Measurements from ENCODE around the gene TMEM143. TPM values are rescaled to one million over a fixed set of nuclear protein-coding genes. Genes with fewer than 3 reads are reported as not detected.

TMEM143 gene
- total and polyA plus RNA-seq, 2 donors (not counting 3 experiments of a cell fraction or from before 2014, with no cell fraction given) = 5.4 to 7.3 TPM

DNA sequence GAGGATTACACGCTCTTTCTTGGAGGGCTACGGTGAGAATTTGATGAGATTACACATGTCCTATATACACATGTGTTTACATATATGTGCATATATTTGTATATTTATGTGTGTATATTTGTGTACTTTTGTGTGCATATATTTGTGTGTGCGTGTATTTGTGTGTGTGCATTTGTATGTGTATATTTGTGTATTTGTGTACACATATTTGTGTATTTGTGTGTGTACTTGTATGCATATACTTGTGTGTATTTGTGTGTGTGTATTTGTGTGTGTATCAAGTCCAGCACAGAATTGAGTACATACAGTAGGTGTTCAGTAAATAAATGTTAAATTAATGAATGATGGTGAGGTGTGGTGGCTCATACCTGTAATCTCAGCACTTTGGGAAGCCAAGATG lies 1.8 kb downstream of the TMEM143 start:
- Histone ChIP-seq H3K27me3 (ENCODE audit: control insufficient read depth in 2 of 2, insufficient read depth in 2 of 2, low read length in 2 of 2) (no peaks in the 10 kb centered on the region), H2AFZ (ENCODE audit: low read depth, low read length) (no peak overlapping the region), H3K36me3 (ENCODE audit: control insufficient read depth in 2 of 2, extremely low read depth in 1 of 2, insufficient read depth in 2 of 2, low read length in 2 of 2) (no peaks in the 10 kb centered on the region), H3K27ac (ENCODE audit: insufficient read depth, low read depth, low read length) (no peak overlapping the region), H3K4me2 (ENCODE audit: insufficient read depth, low read length) (no peak overlapping the region), H3K4me1 (ENCODE audit: control insufficient read depth, extremely low read depth, insufficient read depth, low read length) (peaks cover 8% of the 10 kb centered on the region), H4K20me1 (replicated peaks; ENCODE audit: control insufficient read depth, extremely low read depth, insufficient read depth, low read length) (no peaks in the 10 kb centered on the region), H3K79me2 (ENCODE audit: control insufficient read depth, insufficient read depth, low read length) (no peaks in the 10 kb centered on the region), H3K9ac (replicated peaks; ENCODE audit: extremely low read depth, insufficient read depth, low read length) (no peak overlapping the region), H3K4me3 (replicated peaks in 1 of 3; ENCODE audit: insufficient read depth in 1 of 3, low read depth in 1 of 3, low read length in 3 of 3) (no peak overlapping the region), H3K9me1 (replicated peaks; ENCODE audit: control insufficient read depth, extremely low read depth, insufficient read depth, low read length) (no peaks in the 10 kb centered on the region), H3K9me3 (replicated peaks; ENCODE audit: control insufficient read depth, insufficient read depth, low read length) (no peaks in the 10 kb centered on the region)
- no TSS peak for BruUV-seq (replicated peaks)
- intact Hi-C loops (cut with micrococcal nuclease) (no loop called here), dilution Hi-C loops (cut with MboI; ENCODE audit: extremely low pct_ligation_motif_present, low sequenced_read_pairs) (no loop called here)
- CTCF ChIA-PET = interaction anchor here (2.5 to 4.5 kb wide), 2 partner anchors 11 to 29 kb away, joined by 20 to 29 read pairs; partner anchors contain the start of gene KDELR1
- FAIRE-seq = no peak
- no peak for DNase-seq (ENCODE audit: low read depth, low spot score)
- no peak for TF ChIP-seq MYC (IDR thresholded peaks at IDR 0.05; ENCODE audit: low read depth, low read length)
- TF ChIP-seq EZH2 (IDR thresholded peaks at IDR 0.05; ENCODE audit: borderline replicate concordance, low read depth, low read length, severe bottlenecking) = no peak
- no peak for TF ChIP-seq POLR2A (IDR thresholded peaks at IDR 0.05; ENCODE audit: low read depth, low read length)
- TF ChIP-seq MAX (IDR thresholded peaks at IDR 0.05; ENCODE audit: insufficient read depth, insufficient read length) = no peak
- TF ChIP-seq, protein P1, sequence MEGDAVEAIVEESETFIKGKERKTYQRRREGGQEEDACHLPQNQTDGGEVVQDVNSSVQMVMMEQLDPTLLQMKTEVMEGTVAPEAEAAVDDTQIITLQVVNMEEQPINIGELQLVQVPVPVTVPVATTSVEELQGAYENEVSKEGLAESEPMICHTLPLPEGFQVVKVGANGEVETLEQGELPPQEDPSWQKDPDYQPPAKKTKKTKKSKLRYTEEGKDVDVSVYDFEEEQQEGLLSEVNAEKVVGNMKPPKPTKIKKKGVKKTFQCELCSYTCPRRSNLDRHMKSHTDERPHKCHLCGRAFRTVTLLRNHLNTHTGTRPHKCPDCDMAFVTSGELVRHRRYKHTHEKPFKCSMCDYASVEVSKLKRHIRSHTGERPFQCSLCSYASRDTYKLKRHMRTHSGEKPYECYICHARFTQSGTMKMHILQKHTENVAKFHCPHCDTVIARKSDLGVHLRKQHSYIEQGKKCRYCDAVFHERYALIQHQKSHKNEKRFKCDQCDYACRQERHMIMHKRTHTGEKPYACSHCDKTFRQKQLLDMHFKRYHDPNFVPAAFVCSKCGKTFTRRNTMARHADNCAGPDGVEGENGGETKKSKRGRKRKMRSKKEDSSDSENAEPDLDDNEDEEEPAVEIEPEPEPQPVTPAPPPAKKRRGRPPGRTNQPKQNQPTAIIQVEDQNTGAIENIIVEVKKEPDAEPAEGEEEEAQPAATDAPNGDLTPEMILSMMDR (IDR thresholded peaks at IDR 0.05; ENCODE audit: extremely low read depth in 1 of 2, insufficient read depth in 1 of 2, low read depth in 1 of 2, low read length in 2 of 2) = no peak
- no peak for TF ChIP-seq FOS (IDR thresholded peaks at IDR 0.05; ENCODE audit: borderline replicate concordance, insufficient read depth, low read length)
- no peak for TF ChIP-seq GATA2 (IDR thresholded peaks at IDR 0.05; ENCODE audit: insufficient read depth, insufficient read length, low read depth, low read length)
- no peak for TF ChIP-seq POLR2AphosphoS5 (IDR thresholded peaks at IDR 0.05; ENCODE audit: insufficient read depth, low read depth, low read length)
- no peak for TF ChIP-seq JUN (IDR thresholded peaks at IDR 0.05; ENCODE audit: borderline replicate concordance, insufficient read depth, insufficient read length, low read depth)
- POLR2A ChIA-PET = no interaction called here
